Gastrocnemius medialis (tissue), 4 donors: ENCODE data around the gene UNC13A.
A peak's percentile ranks its signal among the peaks of the same experiment; 100 is the strongest.

ENCODE experiments used
- CTCF ChIP-seq, 5 experiments: fragments of 450-650 bp in 3 of 5; fragments of 200-600 bp in 2 of 5; sonication (generic) in 2 of 5; IDR thresholded peaks in 4 of 5; conservative IDR thresholded peaks in 1 of 5; 1 replicate in 4 of 5; 2 replicates in 1 of 5; pipeline ENCODE4 v1.5.1; 2016 to 2019; ENCODE audit warnings: antibody characterized with exemption in 5 of 5, mild to moderate bottlenecking in 3 of 5, moderate library complexity in 3 of 5
- POLR2A ChIP-seq, 2 donors: fragments of 450-650 bp; IDR thresholded peaks; one replicate each; pipeline ENCODE4 v1.6.1; 2017; ENCODE audit warnings: antibody characterized with exemption in 2 of 2, mild to moderate bottlenecking in 2 of 2, moderate library complexity in 2 of 2

DNA sequence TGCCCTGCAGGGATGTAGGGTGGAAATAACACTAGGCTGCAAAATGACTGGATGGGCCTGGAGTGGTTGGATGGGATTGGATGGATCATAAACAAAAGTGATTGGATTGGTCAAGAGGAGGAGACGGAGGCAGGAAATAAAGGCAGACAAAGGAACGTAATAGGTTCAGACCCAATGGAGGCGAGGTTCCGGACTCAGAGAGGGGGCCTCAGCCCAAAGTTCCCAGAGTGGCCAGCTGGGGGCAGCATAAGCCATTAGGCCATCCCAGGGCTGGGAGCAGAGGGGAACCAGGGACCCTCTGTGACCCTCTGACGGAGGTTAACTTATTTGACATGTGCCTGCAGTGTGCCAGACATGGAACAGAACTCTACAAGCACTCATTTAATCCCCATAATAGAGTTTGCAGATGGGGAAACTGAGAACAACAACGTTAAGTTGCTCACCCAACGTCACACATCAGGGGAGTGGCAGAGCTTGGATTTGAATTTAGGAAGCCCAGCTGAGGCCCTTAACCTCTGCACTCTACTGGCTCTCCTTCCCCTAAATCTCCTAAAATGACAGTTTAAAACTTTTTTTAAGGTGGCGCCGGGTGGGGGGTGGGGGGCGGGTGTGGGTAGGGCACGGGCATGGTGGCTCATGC, 15.8 kb upstream of the UNC13A start:
- TF ChIP-seq CTCF (IDR thresholded peaks at IDR 0.05 in 4 of 5, conservative IDR thresholded peaks at IDR 0.05 in 1 of 5): peak; percentile 33 to 73 (median 56)
- no peak for TF ChIP-seq POLR2A (IDR thresholded peaks at IDR 0.05)
